ENCODE measurements around the gene NHERF1. TPM values are rescaled to one million over a fixed set of nuclear protein-coding genes. Genes with fewer than 3 reads are reported as not detected.

NHERF1 gene
- total RNA-seq, 2 experiments from 2014 or later: 73.2 to 116 TPM

GRCh38 chr17:74736513-74737298 lies 11.7 kb upstream of the NHERF1 start, which contains the start of gene RAB37:
Gene RAB37 (plus strand): TSS chr17:74737256. CDS start chr17:74737273, 17 bp downstream.
- H3K4me1 ChIP-seq (ENCODE audit: insufficient read depth, low read length, poor library complexity, severe bottlenecking): peaks cover 42% of the 10 kb centered on the region
- no peaks in the 10 kb centered on the region for H4K20me1 ChIP-seq (ENCODE audit: insufficient read depth, low read length)
- ChIA-PET POLR2A (interaction anchor here (0.5 to 2.9 kb wide), 13 partner anchors 13 to 1842 kb away, joined by 3 to 14 read pairs (median 4); partner anchors contain the start of genes CD300LD and FDXR), CTCF (ENCODE audit: unreplicated experiment) (interaction anchor here (0.7 to 4.1 kb wide), 7 partner anchors 40 to 82 kb away, joined by 3 to 82 read pairs (median 3); no protein-coding TSS in a partner anchor)
- peak within 1 kb of the TSS; percentile 86 for H2AFZ ChIP-seq (ENCODE audit: low read length)
- peak; percentile 82 for DNase-seq (ENCODE audit: low spot score)
- H3K79me2 ChIP-seq (ENCODE audit: insufficient read depth, low read depth, low read length): no peaks in the 10 kb centered on the region
- H3K9me2 ChIP-seq (ENCODE audit: insufficient read depth, low read length): no peaks in the 10 kb centered on the region
- H3K4me3 ChIP-seq (ENCODE audit: low read depth, low read length, poor library complexity, severe bottlenecking): peak within 1 kb of the TSS; percentile 65
- no TSS peak for BruUV-seq (replicated peaks)
- peak within 1 kb of the TSS; percentile 82 for H3K4me2 ChIP-seq (ENCODE audit: low read length)
- no peaks in the 10 kb centered on the region for H3K36me3 ChIP-seq (ENCODE audit: insufficient read depth, low read length)
- TF ChIP-seq CTCF (conservative IDR thresholded peaks at IDR 0.05; ENCODE audit: low read length): peak; percentile 86
- TF ChIP-seq EZH2phosphoT487 (IDR thresholded peaks at IDR 0.05; ENCODE audit: borderline replicate concordance, low read depth, low read length): no peak
- intact Hi-C loops (cut with micrococcal nuclease; ENCODE audit: unreplicated experiment): loop anchor here (1.0 to 5.0 kb wide), 4 partner anchors 48 to 299 kb away; no protein-coding TSS in a partner anchor
- peak within 1 kb of the TSS; percentile 54 for H3K27ac ChIP-seq (ENCODE audit: low read depth, low read length, poor library complexity, severe bottlenecking)
- no peaks in the 10 kb centered on the region for H3K9me3 ChIP-seq (ENCODE audit: low read length)

- peak; percentile 76 for DNase-seq (ENCODE audit: low spot score)
- Histone ChIP-seq H3K27ac (ENCODE audit: low read depth, low read length, poor library complexity, severe bottlenecking) (peak overlapping the region; percentile 54), H3K79me2 (ENCODE audit: insufficient read depth, low read depth, low read length) (no peaks in the 10 kb centered on the region), H2AFZ (ENCODE audit: low read length) (peak overlapping the region; percentile 86), H3K4me1 (ENCODE audit: insufficient read depth, low read length, poor library complexity, severe bottlenecking) (peaks cover 49% of the 10 kb centered on the region), H3K9me3 (ENCODE audit: low read length) (no peaks in the 10 kb centered on the region), H3K9me2 (ENCODE audit: insufficient read depth, low read length) (no peaks in the 10 kb centered on the region), H3K36me3 (ENCODE audit: insufficient read depth, low read length) (no peaks in the 10 kb centered on the region), H3K4me2 (ENCODE audit: low read length) (peak overlapping the region; percentile 82), H4K20me1 (ENCODE audit: insufficient read depth, low read length) (no peaks in the 10 kb centered on the region), H3K4me3 (ENCODE audit: low read depth, low read length, poor library complexity, severe bottlenecking) (peak overlapping the region; percentile 65)
- intact Hi-C loops (cut with micrococcal nuclease; ENCODE audit: unreplicated experiment): loop anchor here (2.0 to 5.0 kb wide), 2 partner anchors 49 to 300 kb away; no protein-coding TSS in a partner anchor
- BruUV-seq (replicated peaks): no TSS peak
- CTCF ChIA-PET (ENCODE audit: unreplicated experiment): interaction anchor here (0.8 to 4.1 kb wide), 11 partner anchors 9 to 135 kb away, joined by 3 to 82 read pairs (median 4); partner anchors contain the start of gene FDXR
- TF ChIP-seq CTCF (conservative IDR thresholded peaks at IDR 0.05; ENCODE audit: low read length): peak; percentile 83
- TF ChIP-seq EZH2phosphoT487 (IDR thresholded peaks at IDR 0.05; ENCODE audit: borderline replicate concordance, low read depth, low read length): no peak
- POLR2A ChIA-PET: interaction anchor here (0.6 to 2.9 kb wide), 14 partner anchors 9 to 1841 kb away, joined by 3 to 14 read pairs (median 4); partner anchors contain the start of gene FDXR
These were observed 11.0 kb upstream of the NHERF1 start for GRCh38 chr17:74737299-74738050.

Data from OCI-LY7 (cell line).